ENCODE data around the gene OR8G5. TPM values are rescaled to one million over a fixed set of nuclear protein-coding genes. Genes with fewer than 3 reads are reported as not detected.

The OR8G5 gene
- total RNA-seq (2014; rRNA removed; shearing (Covaris generic)) = not detected in 2 replicates
- polyA plus RNA-seq (2016; fragmentation: Nextera tagmentation; extraction: Ambion mirVana) = not detected in 2 replicates
- long read RNA-seq = 0 reads

DNA sequence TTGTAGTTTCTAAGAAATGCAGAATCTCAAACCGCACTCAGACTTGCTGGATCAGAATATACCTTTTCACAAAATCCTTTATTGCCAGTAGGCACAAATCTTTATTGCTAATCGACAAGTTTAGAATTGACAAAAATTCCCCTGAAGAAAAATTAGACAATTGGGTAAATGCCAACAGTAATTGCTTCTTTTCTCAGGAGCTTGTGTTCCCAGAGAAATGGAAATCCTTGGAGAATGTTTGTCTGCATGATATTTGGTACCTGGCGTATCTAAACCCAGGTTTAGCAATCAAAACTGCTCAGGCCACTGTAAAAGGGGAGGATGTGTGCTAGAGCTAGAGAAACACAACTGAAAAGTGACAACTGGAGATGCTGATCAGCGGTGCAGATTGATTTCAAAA is at the start of gene OR8G5:
OR8G5 (plus strand) TSS at position 301 of the 400 bp plus-strand sequence. CDS start 8,556 bp downstream, outside the sequence.
- Histone ChIP-seq H3K9me2 (ENCODE audit: insufficient read depth) (0 out of 2 replicates have a peak, but pooled peaks cover 2% of the 10 kb centered on the region), H3K4me2 (no peak within 1 kb of the TSS), H4K20me1 (replicated peaks; ENCODE audit: insufficient read depth) (no peaks in the 10 kb centered on the region), H3K4me1 (ENCODE audit: insufficient read depth) (no peaks in the 10 kb centered on the region), H3F3A (replicated peaks; ENCODE audit: low read depth) (no peaks in the 10 kb centered on the region), H3K79me2 (replicated peaks; ENCODE audit: insufficient read depth) (no peaks in the 10 kb centered on the region), H3K36me3 (ENCODE audit: insufficient read depth) (no peaks in the 10 kb centered on the region), H2AFZ (no peak within 1 kb of the TSS), H3K27ac (ENCODE audit: low read depth) (no peak within 1 kb of the TSS), H3K27me3 (ENCODE audit: insufficient read depth) (no peaks in the 10 kb centered on the region), H3K4me3 (no peak within 1 kb of the TSS)
- ATAC-seq (no peak), DNase-seq (ENCODE audit: low spot score) (no peak)
- TF ChIP-seq POLR2AphosphoS5 (IDR thresholded peaks at IDR 0.05; ENCODE audit: low read depth) = no peak
- no peak for TF ChIP-seq REST (IDR thresholded peaks at IDR 0.05; ENCODE audit: unreplicated experiment)
- TF ChIP-seq EZH2 (IDR thresholded peaks at IDR 0.05; ENCODE audit: low read depth, unreplicated experiment) = no peak
- TF ChIP-seq ZNF114 (CRISPR knock-in tag; IDR thresholded peaks at IDR 0.05) = no peak
- TF ChIP-seq ZNF331 (CRISPR knock-in tag; IDR thresholded peaks at IDR 0.05; ENCODE audit: low read depth) = no peak
- TF ChIP-seq NANOG (IDR thresholded peaks at IDR 0.05; ENCODE audit: borderline replicate concordance) = no peak
- TF ChIP-seq, protein P1, sequence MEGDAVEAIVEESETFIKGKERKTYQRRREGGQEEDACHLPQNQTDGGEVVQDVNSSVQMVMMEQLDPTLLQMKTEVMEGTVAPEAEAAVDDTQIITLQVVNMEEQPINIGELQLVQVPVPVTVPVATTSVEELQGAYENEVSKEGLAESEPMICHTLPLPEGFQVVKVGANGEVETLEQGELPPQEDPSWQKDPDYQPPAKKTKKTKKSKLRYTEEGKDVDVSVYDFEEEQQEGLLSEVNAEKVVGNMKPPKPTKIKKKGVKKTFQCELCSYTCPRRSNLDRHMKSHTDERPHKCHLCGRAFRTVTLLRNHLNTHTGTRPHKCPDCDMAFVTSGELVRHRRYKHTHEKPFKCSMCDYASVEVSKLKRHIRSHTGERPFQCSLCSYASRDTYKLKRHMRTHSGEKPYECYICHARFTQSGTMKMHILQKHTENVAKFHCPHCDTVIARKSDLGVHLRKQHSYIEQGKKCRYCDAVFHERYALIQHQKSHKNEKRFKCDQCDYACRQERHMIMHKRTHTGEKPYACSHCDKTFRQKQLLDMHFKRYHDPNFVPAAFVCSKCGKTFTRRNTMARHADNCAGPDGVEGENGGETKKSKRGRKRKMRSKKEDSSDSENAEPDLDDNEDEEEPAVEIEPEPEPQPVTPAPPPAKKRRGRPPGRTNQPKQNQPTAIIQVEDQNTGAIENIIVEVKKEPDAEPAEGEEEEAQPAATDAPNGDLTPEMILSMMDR (conservative IDR thresholded peaks at IDR 0.05; ENCODE audit: low read depth in 2 of 2) = no peak
- no peak for TF ChIP-seq CREB1 (CRISPR knock-in tag; IDR thresholded peaks at IDR 0.05; ENCODE audit: low read depth)
- TF ChIP-seq ZNF462 (CRISPR knock-in tag; IDR thresholded peaks at IDR 0.05) = no peak
- no peak within 1 kb of the TSS for H3K27ac Mint-ChIP-seq
- H3K9me3 Mint-ChIP-seq = no peaks in the 10 kb centered on the region
- no peaks in the 10 kb centered on the region for H3K4me1 Mint-ChIP-seq
- H3K27me3 Mint-ChIP-seq (ENCODE audit: insufficient read depth, low read depth, poor library complexity) = no peaks in the 10 kb centered on the region
- no peak within 1 kb of the TSS for H3K4me3 Mint-ChIP-seq
- no peaks in the 10 kb centered on the region for H3K36me3 Mint-ChIP-seq (ENCODE audit: low read depth)
